ENCODE data around the gene DPP9.

DPP9 gene

DNA sequence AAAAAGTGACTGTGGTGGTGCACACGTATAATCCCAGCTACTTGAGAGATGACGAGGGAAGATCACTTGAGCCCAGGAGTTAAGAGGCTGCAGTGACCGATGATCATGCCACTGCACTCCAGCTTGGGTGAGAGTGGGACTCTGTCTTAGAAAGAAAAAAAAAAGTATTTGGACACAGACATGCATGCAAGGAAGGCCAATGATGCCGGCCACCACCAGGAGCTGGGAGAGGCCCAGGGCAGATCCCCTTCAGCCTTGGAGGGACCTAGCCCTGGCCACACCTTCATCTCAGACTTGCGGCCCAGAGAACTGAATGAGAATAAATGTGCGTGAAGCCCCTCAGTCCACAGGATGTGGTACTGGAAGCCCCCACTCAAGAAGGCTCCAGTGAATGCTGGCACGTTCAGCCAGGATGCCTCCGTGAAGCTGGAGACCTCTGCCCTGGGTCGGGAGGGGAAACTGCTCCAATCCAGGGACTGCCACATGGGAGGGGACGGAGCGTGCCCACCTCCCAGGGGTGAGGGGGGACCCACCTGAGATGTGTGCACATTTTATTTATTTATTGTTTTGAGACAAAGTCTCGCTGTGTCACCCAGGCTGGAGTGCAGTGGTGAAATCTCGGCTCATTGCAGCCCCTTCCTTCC lies 69.7 kb downstream of the DPP9 start:
- DNase-seq = no peak

DNA sequence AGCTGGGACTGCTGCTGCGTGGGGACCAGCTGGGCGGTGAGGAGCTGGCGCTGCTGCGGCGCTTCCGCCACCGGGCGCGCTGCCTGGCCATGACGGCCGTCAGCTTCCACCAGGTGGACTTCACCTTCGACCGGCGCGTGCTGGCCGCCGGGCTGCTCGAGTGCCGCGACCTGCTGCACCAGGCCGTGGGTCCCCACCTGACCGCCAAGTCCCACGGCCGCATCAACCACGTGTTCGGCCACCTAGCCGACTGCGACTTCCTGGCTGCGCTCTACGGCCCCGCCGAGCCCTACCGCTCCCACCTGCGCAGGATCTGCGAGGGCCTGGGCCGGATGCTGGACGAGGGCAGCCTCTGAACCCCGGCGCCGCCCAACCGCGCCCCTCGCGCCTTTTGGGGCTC lies 71.6 kb downstream of the DPP9 start:
- no peak for DNase-seq

DNA sequence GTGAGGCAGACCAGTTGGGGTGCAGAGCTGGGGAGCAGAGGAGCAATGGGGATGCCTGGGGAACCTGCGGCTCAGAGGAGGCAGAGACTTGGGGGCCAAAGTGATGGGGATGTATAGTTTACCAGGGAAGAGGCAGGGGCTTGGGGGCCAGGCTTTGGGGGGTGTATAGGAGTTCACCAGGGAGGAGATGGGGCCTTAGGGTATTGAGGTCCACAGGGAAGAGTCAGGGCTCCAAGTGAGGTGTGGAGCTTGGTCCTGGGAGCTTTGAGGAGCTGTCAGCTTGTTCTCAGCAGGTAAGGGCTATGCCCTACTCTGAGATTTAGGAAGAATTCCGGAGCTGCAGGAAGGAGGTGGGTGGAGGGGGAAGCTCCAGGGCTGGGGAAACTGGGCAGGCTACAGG lies 73.5 kb downstream of the DPP9 start:
- DNase-seq = no peak

DNA sequence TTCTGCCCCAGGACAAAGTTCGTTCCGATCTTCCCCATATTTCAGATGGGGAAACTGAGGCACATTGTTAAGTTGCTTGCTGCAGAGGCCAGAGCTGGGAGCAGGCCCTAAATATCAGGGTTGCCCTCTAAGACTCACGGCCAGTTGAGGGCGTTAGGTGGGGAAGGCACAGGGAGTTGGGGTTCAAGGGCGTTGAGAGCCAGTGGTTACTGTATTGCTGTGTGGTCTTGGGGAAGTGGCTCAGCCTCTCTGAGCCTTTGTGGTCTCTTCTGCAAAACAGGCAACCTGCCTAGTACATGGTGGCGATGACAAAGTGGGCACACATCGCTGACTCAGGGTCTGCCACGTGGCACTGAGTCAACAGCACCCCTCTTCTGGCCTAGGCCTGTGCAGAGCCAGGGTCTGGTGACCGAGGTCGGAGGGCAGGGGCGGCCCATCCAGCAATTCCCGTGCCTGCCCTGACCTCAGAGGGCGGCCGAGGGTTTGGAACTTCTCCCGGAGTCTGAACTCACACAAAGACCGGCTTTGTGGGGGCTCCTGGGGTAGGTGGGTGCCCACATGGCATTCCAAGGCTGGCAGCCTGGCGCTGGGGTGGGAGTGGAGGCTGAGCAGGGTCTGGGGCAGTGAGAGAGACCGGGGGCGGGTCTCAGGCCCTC lies 74.1 kb downstream of the DPP9 start:
- DNase-seq = no peak

DNA sequence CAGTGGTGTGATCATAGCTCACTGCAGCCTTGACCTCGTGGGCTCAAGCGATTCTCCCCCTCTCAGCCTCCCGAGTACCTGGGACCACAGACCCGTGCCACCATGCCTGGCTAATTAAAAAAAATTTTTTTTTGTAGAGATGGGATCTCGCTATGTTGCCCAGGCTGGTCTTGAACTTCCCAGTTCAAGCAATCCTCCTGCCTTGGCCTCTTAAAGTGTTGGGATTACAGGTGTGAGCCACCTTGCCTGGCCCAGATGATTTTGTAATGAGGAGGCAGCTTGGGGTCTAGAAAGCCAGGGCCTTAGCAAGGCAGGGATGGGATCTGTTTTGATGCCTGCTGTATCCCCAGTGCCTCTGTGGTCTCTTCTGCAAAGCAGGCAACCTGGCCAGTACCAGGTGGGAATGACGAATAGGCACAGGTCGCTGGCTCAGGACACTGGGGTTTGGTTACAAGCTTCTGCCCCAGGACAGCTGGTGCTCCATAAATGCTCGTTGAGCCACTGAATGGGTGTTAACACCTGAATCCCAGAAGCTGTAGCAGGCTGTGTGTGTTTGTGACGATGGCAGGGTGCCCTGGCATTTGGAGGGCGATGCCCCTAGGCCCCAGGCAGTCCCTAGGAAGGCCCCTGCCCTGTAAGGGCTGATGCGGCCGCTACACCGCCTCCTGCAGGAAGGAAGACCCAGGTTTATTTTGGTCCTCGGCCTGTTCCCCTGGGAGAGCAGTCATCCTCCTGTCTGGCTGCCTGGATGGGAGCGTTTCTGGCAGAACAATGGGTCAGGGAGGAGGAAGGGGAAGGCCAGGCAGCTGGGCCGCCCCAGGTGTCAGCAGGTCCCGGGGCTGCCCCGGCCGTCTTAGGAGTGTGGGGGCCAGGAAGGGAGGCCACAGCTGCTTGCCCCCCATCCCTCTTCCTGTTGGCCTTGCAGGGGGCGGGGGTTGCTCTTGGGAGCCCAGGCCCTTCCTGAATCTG lies 75.7 kb downstream of the DPP9 start:
- no peak for DNase-seq

DNA sequence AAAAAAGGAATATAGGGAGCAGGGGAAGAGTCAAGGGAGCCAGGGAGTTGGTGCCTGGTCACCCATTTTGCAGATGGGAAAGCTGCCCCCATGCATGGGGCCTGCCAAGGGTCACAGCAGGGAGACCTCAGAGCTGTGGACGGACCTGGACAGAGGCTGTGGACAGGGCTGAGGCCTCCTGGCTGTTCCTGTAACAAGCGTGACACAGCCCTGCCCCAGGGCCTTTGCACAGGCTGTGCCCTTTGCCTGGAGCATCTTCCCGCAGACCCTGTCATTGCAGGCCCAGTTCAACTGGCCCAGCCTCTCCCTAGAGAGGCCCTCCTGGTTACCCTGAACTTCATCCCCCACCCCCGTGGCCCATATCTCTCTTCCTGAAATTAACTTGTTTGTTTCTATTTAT lies 77.9 kb downstream of the DPP9 start:
- DNase-seq = no peak

DNA sequence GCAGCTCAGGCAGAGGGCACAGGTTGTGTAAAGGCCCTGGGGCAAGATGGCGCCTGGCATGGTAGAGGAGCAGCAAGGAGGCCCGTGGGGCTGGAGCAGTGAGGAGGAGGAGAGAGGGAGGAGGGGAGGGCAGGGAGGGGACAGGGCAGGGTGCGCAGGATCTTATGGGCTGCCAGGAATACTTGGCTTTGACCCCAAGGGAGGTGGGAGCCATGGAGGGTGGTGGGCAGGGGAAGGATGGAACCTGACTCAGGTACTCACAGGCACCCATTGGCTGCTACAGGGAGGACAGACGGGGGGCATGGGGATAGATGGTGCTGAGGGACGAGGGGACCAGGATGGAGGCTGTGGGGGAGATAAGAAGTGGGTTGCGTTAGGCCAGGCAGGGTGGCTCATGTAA lies 81.0 kb downstream of the DPP9 start:
- no peak for DNase-seq

DNA sequence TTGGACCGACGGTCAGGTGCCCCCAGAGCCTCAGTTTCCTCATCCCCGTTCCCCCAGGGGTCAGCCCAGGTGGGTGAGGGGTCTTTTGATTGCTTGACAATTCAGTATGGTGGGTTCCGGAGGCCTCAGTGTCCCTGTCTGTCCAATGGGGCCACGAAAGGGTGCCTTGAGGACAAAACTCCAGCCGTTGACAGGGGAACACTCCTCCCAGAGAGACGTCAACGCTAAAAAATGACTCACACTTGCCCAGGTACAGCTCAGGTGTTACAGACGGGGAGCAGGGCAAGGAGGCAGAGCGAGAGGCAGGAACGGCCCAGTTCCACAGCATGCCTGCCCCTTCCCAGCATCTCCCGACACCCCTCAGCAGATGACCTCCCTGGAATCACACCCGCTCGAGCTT lies 82.5 kb downstream of the DPP9 start:
- no peak for DNase-seq

DNA sequence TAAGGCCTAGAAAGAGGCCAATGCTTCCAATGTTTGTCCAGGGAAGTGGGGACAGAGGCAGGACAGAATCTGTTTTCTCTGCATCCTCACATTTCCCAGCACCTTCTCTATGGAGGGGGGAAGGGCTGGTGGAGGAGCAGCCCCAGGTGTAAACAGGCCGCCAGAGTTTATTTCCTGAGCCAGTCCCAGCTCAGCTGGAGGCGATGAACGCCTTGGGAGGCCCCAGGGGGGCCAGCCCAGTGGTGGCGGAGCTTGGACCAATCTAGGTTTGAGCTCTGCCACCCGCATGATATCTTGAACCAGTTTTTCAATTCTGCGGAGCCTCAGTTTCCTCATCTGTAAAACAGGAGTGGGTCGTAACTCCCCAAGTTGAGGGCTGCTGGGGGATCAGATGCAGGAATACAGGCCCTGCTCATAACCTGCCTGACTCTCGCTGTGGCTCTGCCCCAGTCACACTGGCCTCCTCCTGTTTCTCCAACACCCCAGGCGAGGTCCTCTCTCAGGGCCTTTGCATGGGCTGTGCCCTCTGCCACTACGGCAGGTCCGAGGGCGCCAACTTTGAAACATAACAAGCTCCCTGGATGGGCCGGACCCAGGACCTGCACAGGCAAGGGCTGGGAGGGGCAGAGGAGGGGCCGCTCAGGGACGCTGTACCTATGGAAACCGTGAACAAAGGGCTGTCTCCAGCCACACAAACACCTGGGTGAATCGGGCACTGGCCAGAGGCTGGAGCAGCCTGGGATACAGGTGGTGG lies 83.2 kb downstream of the DPP9 start:
- no peak for DNase-seq

DNA sequence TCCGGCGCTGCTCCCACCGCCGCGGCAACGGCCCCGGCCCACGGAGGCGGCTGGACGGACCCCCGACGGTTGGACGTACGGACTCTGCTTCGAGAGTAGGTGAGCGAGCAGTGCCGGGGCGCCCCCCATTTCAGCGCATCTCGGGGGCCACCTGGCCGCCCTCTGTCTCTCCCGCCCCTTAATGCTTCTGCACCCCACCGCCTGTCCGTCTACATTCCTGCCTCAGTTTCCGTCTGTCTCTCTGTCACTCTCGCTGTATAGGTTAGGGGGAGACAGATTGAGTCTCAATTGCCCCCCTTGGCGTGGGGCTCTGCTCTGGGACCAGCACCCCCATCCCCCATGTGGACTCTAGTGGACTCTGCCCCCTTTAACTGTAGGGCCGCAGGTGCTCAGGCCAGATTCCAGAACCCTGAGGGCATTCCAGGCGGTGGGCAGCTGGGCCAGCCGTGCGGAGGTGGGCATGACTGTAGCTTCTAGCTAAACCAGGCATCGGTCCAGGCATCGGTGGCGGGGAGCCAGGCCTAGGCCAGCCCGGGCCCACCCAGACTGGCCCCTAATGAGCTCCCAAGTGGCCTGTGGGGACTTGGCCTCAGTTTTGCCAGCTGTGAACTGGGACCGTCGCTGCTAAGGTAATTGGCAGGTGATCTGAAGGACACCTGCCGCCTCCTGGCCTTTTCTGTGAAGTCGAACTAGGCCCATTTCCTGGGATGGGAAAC lies 84.0 kb downstream of the DPP9 start:
- no peak for DNase-seq

DNA sequence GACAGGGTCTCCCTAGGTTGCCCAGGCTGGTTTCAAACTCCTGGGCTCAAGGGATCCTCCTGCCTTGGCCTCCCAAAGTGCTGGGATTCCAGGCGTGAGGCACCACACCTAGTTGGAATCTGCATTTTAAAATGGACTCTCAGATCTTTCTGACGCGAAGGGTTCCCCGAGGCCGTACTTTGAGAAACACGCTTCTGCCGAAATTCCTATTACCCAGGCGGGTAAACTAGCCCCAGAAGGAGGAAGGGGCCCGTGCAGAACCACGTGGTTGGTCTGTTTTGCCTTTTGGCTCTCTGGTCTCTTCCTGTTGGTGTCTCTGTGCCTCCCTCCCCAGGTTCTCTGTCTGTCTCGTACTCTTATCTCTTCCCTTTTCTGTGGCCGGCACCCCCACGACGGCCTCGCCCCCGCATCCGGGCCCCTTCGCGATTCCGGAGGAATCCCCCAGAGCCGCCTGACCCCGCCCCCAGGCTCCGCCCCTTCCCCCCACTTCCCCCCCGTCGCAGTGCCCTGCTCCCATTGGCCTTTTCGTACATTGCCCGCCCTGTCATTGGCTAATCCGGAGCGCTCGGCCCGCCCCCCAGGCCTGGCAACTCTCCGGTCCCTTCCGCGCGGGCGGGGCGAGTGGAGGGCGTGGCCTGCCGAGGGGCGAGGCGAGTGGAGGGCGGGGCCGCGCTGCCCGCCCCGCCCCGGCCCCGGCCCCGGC lies 84.7 kb downstream of the DPP9 start, which contains the start of gene TNFAIP8L1:
TSS of gene TNFAIP8L1 (plus strand) at position 689 of the 703 bp plus-strand sequence. CDS start 12,354 bp downstream, outside the sequence.
- peak; percentile 98 for DNase-seq

DNA sequence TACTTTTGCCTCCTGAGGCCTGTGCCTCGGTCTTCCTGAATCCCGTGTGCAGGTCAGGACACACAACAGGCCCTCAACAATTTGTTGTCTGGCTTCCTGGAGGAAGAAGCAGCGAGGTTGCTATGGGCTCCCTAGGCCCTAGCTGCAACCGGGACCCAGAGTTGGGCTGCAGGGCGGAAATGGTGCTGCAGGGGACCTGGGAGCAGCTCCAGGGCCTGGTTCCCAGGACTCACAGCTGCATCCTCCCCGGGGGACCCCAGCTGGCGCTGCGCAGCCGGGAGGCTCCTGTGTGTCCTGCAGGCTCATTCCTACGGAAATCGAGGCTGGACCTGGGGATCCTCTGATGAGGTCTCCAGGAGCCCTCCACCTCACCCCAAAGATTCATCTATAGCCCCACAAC lies 85.3 kb downstream of the DPP9 start:
- DNase-seq = no peak

DNA sequence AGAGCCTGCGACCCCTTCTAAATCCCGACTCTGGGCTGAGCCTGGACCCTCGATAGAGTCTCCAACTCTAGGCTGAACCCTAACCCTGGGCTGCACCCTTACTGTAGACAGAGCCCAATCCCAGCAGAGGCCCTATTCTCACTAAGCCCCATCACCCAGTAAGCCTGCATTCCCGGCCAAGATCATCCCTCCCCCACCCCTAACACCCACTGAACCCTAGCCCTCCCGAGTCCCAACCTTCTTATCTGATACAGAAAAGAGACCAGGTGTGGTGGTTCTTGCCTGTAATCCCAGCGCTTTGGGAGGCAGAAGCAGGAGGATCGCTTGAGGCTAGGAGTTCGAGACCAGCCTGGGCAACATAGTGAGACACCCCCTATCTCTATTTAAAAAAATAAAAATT lies 86.9 kb downstream of the DPP9 start:
- DNase-seq = no peak

DNA sequence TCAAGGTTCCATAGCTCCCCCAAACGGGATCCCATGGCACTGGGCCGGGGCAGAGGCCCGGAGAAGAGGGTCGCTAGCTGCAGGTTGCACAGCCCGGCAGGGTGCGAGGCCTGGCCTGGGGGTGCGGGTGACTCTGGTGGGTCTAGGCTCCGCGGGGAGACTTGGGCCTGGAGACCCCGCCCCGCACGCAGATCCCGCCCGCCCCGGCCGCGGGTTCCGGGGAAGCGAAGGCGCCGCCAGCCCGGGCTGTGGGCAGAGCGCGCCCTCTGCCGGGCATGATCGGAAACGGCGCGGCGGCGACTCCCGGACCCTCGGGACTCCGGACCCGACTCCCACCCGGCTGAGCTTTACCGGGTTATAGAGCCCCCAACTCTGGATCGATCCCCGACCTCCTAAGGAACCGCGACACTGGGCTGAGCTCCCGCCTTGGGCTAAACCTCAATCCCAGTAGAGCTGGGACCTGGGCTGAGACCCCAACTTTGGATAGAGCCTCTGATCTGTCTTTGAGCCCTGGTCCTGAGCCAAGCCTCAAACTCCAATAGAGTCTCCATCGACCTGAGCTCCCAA lies 87.4 kb downstream of the DPP9 start:
- DNase-seq = peak; percentile 58

DNA sequence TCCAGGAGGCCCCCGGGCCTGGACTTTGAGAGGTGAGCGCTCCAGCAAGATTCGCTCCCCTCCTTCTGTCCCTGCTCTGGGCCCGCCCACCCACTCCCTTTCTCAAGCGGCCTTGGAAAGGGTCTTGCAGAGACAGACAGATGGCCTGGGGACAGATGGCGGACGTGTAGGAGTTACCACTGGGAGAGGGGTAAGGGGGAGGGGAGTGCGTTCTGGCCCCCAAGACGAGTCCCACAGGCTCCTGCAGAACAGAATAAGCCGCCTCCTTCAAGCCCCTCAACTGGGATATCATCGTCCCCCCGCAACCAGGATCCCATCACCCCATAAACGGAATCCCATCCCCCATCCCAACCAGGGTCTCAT lies 87.9 kb downstream of the DPP9 start:
- no peak for DNase-seq

DNA sequence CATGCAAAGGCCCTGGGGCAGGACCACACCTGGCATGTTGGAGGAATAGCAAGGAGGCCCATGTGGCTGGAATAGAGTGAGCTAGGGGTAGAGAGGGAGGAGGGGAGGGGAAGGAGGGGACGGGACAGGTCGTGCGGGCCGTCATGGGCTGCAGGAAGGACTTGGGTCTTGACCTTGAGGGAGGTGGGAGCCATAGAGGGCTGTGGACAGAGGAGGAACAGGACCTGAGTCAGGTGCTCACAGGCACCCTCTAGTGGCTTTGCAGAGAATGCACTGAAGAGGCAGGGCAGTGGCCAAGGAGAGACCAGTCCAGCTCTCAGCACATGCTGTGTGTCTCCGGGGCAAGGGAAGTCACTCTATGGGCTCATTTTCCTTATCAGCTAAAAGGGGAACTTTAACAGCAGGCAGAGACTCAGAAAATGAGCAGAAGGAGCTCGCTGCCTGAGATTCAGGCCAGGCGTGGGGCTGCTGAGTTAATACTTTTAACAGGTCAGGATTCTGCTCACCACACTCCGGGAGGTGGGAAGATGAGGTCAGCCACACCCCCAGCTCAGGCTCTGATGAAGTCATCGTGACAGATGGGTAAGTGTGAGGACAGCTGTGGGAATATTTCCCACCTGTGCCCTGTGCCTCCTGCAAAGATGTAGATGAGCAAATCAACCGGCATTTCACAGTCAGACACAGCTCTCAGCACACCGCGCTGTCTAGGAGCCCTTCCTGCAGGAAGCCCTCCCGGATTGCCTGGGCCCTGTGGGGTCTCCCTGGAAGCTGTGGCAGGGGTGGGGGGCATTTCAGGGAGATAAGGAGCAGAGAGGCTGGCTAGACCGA lies 90.3 kb downstream of the DPP9 start:
- DNase-seq = peak; percentile 52

Data from CD4-positive, alpha-beta T cell treated with Interleukin-4 for 4 hours (primary cell).